T-cell (primary cell): ENCODE results near the gene PPIL1. TPM values are rescaled to one million over a fixed set of nuclear protein-coding genes. Genes with fewer than 3 reads are reported as not detected.

Experiments
- ATAC-seq, 4 experiments: fragments of 200-7000 bp in 3 of 4; fragments of 150-1000 bp in 1 of 4; cut with Tn5 transposase; replicated peaks in 1 of 4; 1 replicate in 3 of 4; 2 replicates in 1 of 4; pipeline ENCODE4 v1.10.0; 2021; ENCODE audit warnings: moderate library complexity in 3 of 4, mild to moderate bottlenecking in 2 of 4, moderate number of reproducible peaks in 1 of 4
- CTCF ChIA-PET, 2 donors: fragments of 300-600 bp; sonication (Branson Sonifier 250); formaldehyde crosslinking; loops; one replicate each; lab custom pipeline; 2022; ENCODE audit warnings: antibody characterized with exemption in 2 of 2; lab: Charles Lee
- POLR2A ChIA-PET, 2 donors: fragments of 300-600 bp; sonication (Branson Sonifier 250); formaldehyde crosslinking; loops; one replicate each; lab custom pipeline; 2022; ENCODE audit warnings: antibody characterized with exemption in 2 of 2; lab: Charles Lee
- DNase-seq, 35 experiments: peaks; one replicate each; pipeline versions ENCODE4 v3.0.0 to v3.0.0-alpha.2; 2013 to 2023
- H3K27ac ChIP-seq: one replicate; pipeline ENCODE4 v1.5.1; 2013; ENCODE audit warnings: low read length
- H3K27me3 ChIP-seq, 2 experiments: replicated peaks in 1 of 2; 1 replicate in 1 of 2; 2 replicates in 1 of 2; pipeline versions ENCODE4 v1.6.1 to v1.7.0; 2013; ENCODE audit warnings: low read length in 1 of 2, mixed read lengths in 1 of 2; ENCODE audit not compliant: control insufficient read depth in 2 of 2, insufficient read depth in 2 of 2; ENCODE audit errors: extremely low read depth in 1 of 2
- H3K36me3 ChIP-seq, 2 donors: 1 replicate in 1 of 2; 2 replicates in 1 of 2; pipeline versions ENCODE4 v1.6.1 to v1.7.0; 2013; ENCODE audit warnings: low read length in 1 of 2; ENCODE audit not compliant: control insufficient read depth in 2 of 2, insufficient read depth in 1 of 2; ENCODE audit errors: extremely low read depth in 1 of 2
- H3K4me1 ChIP-seq, 2 experiments: 1 replicate in 1 of 2; 2 replicates in 1 of 2; pipeline versions ENCODE4 v1.6.1 to v1.7.0; 2013; ENCODE audit warnings: low read length in 2 of 2, mixed read lengths in 1 of 2; ENCODE audit not compliant: insufficient read depth in 2 of 2, control insufficient read depth in 1 of 2; ENCODE audit errors: extremely low read depth in 1 of 2
- H3K4me3 ChIP-seq, 2 donors: 1 replicate in 1 of 2; 2 replicates in 1 of 2; pipeline versions ENCODE4 v1.5.1 to v1.7.0; 2013; ENCODE audit warnings: mild to moderate bottlenecking in 2 of 2, low read length in 1 of 2, moderate library complexity in 1 of 2; ENCODE audit not compliant: control insufficient read depth in 1 of 2; ENCODE audit errors: extremely low read depth in 1 of 2
- H3K9me3 ChIP-seq: 2 replicates; pipeline ENCODE4 v1.7.0; 2013
- H3K27ac Mint-ChIP-seq, 2 donors: one replicate each; pipeline ENCODE4 v1.8.0; 2020 to 2021; ENCODE audit warnings: mild to moderate bottlenecking in 2 of 2, mixed read lengths in 2 of 2
- H3K27me3 Mint-ChIP-seq, 2 donors: one replicate each; pipeline ENCODE4 v1.8.0; 2021 to 2022; ENCODE audit warnings: mixed read lengths in 2 of 2
- H3K36me3 Mint-ChIP-seq: one replicate; pipeline ENCODE4 v1.8.0; 2021; ENCODE audit warnings: mixed read lengths
- H3K4me1 Mint-ChIP-seq, 3 donors: one replicate each; pipeline ENCODE4 v1.8.0; 2020 to 2022; ENCODE audit warnings: mixed read lengths in 3 of 3, mild to moderate bottlenecking in 1 of 3
- H3K4me3 Mint-ChIP-seq, 3 donors: one replicate each; pipeline ENCODE4 v1.8.0; 2020 to 2022; ENCODE audit warnings: mild to moderate bottlenecking in 3 of 3, mixed read lengths in 3 of 3, moderate library complexity in 3 of 3
- H3K9me3 Mint-ChIP-seq, 3 donors: one replicate each; pipeline ENCODE4 v1.8.0; 2020 to 2022; ENCODE audit warnings: mixed read lengths in 3 of 3
- WGBS: methylation state at CpG from one replicate; pipeline ENCODE4 v1.1.5; 2013; ENCODE audit warnings: missing lambda C conversion rate; ENCODE audit not compliant: insufficient coverage; 5-methylcytosine and 5-hydroxymethylcytosine counted together
- total RNA-seq, 35 experiments: library from RNA in 6 of 35; stranded (reverse) in 6 of 35; fragments of 120-200 nt in 1 of 35; gene quantifications; one replicate each; pipeline versions ENCODE4 v1.2.1 to v1.2.4 and lab custom pipeline; 2013 to 2026

PPIL1 gene
- total RNA-seq, 5 donors from 2014 or later (not counting 1 experiment from before 2014, with no cell fraction given), result 5.0 to 14.4 (median 10.6) TPM

GRCh38 chr6:36871686-36872085 is 2.9 kb downstream of the PPIL1 start:
- Histone ChIP-seq H3K4me1 (peaks cover 13 to 14% of the 10 kb centered on the region in 2 experiments), H3K9me3 (no peaks in the 10 kb centered on the region), H3K4me3 (no peak overlapping the region), H3K36me3 (peaks cover 3 to 32% of the 10 kb centered on the region in 2 donors), H3K27me3 (no peaks in the 10 kb centered on the region), H3K27ac (no peak overlapping the region)
- H3K9me3 Mint-ChIP-seq, result no peaks in the 10 kb centered on the region
- H3K4me1 Mint-ChIP-seq, result peaks cover 58 to 69% (median 68%) of the 10 kb centered on the region in 3 donors
- H3K4me3 Mint-ChIP-seq, result no peak overlapping the region
- DNase-seq (no peak), ATAC-seq (no peak)
- H3K27ac Mint-ChIP-seq, result no peak overlapping the region
- ChIA-PET CTCF (interaction anchor here in 1 of 2 donors (0.7 kb wide), 1 partner anchor 423 kb away, joined by 3 read pairs; no protein-coding TSS in a partner anchor), POLR2A (no interaction called here)
- peaks cover 31% of the 10 kb centered on the region for H3K36me3 Mint-ChIP-seq
- 100% methylated on average over 2 of the region's 3 CpGs for WGBS
- H3K27me3 Mint-ChIP-seq, result no peaks in the 10 kb centered on the region

GRCh38 chr6:36867471-36868224 is 7.0 kb downstream of the PPIL1 start:
- 79% methylated on average over 2 of the region's 4 CpGs for WGBS
- CTCF ChIA-PET, result no interaction called here
- ATAC-seq, result no peak
- no peaks in the 10 kb centered on the region for H3K27me3 Mint-ChIP-seq
- Histone ChIP-seq H3K27ac (no peak overlapping the region), H3K4me1 (peaks cover 6 to 14% of the 10 kb centered on the region in 2 experiments), H3K4me3 (no peak overlapping the region), H3K27me3 (no peaks in the 10 kb centered on the region), H3K36me3 (peaks cover 3 to 67% of the 10 kb centered on the region in 2 donors), H3K9me3 (no peaks in the 10 kb centered on the region)
- no peak overlapping the region for H3K27ac Mint-ChIP-seq
- peaks cover 66% of the 10 kb centered on the region for H3K36me3 Mint-ChIP-seq
- POLR2A ChIA-PET, result interaction anchor here (0.5 to 0.6 kb wide), 3 partner anchors 187 to 408 kb away, joined by 3 to 6 read pairs (median 3); no protein-coding TSS in a partner anchor
- H3K9me3 Mint-ChIP-seq, result no peaks in the 10 kb centered on the region
- H3K4me1 Mint-ChIP-seq, result peaks cover 61 to 71% (median 63%) of the 10 kb centered on the region in 3 donors
- no peak for DNase-seq
- peak overlapping the region in 1 of 3 donors; percentile 19 for H3K4me3 Mint-ChIP-seq

GRCh38 chr6:36865835-36866234 is 8.8 kb downstream of the PPIL1 start:
- no peak for DNase-seq
- CTCF ChIA-PET, result no interaction called here
- Histone ChIP-seq H3K27me3 (no peaks in the 10 kb centered on the region), H3K4me3 (no peak overlapping the region), H3K4me1 (peaks cover 6 to 14% of the 10 kb centered on the region in 2 experiments), H3K9me3 (no peaks in the 10 kb centered on the region), H3K27ac (no peak overlapping the region), H3K36me3 (peaks cover 0 to 69% of the 10 kb centered on the region in 2 donors)
- peaks cover 54 to 62% (median 55%) of the 10 kb centered on the region in 3 donors for H3K4me1 Mint-ChIP-seq
- H3K27me3 Mint-ChIP-seq, result no peaks in the 10 kb centered on the region
- POLR2A ChIA-PET, result no interaction called here
- H3K9me3 Mint-ChIP-seq, result no peaks in the 10 kb centered on the region
- no CpG with 5 or more reads among the region's 2 CpGs for WGBS
- ATAC-seq, result peak; percentile 38 to 61 (median 50)
- H3K27ac Mint-ChIP-seq, result peak overlapping the region in 1 of 2 donors; percentile 50
- H3K4me3 Mint-ChIP-seq, result no peak overlapping the region
- H3K36me3 Mint-ChIP-seq, result peaks cover 64% of the 10 kb centered on the region

GRCh38 chr6:36863670-36864540 is 10.7 kb downstream of the PPIL1 start:
- WGBS, result 93% methylated on average over 12 of the region's 12 CpGs
- H3K4me1 Mint-ChIP-seq, result peaks cover 40 to 52% (median 46%) of the 10 kb centered on the region in 3 donors

GRCh38 chr6:36862848-36863382 is 11.7 kb downstream of the PPIL1 start:
- ATAC-seq, result no peak
- H3K4me1 ChIP-seq, result peaks cover 6 to 14% of the 10 kb centered on the region in 2 experiments
- no peaks in the 10 kb centered on the region for H3K9me3 Mint-ChIP-seq
- peaks cover 60% of the 10 kb centered on the region for H3K36me3 Mint-ChIP-seq
- H3K4me3 ChIP-seq, result no peak overlapping the region
- H3K27ac Mint-ChIP-seq, result no peak overlapping the region
- H3K27ac ChIP-seq, result no peak overlapping the region
- ChIA-PET POLR2A (no interaction called here), CTCF (interaction anchor here in 1 of 2 donors (0.9 kb wide), 1 partner anchor 10 kb away, joined by 3 read pairs; no protein-coding TSS in a partner anchor)
- no peak overlapping the region for H3K4me3 Mint-ChIP-seq
- 80% methylated on average over 2 of the region's 4 CpGs for WGBS
- H3K27me3 ChIP-seq, result no peaks in the 10 kb centered on the region
- H3K36me3 ChIP-seq, result peaks cover 2 to 50% of the 10 kb centered on the region in 2 donors
- H3K9me3 ChIP-seq, result no peaks in the 10 kb centered on the region
- H3K27me3 Mint-ChIP-seq, result no peaks in the 10 kb centered on the region
- peaks cover 34 to 46% (median 40%) of the 10 kb centered on the region in 3 donors for H3K4me1 Mint-ChIP-seq
- DNase-seq, result no peak

More at GRCh38 chr6:36863670-36864540, 10.7 kb downstream of the PPIL1 start:
- peaks cover 2 to 56% of the 10 kb centered on the region in 2 donors for H3K36me3 ChIP-seq
- H3K4me1 ChIP-seq, result peaks cover 6 to 14% of the 10 kb centered on the region in 2 experiments
- no peak overlapping the region for H3K27ac ChIP-seq
- H3K4me3 ChIP-seq, result no peak overlapping the region
- CTCF ChIA-PET, result interaction anchor here in 1 of 2 donors (0.7 kb wide), 1 partner anchor 10 kb away, joined by 3 read pairs; the partner anchor contains the start of gene PPIL1
- no peak overlapping the region for H3K4me3 Mint-ChIP-seq
- no peak for ATAC-seq
- peaks cover 61% of the 10 kb centered on the region for H3K36me3 Mint-ChIP-seq
- H3K9me3 ChIP-seq, result no peaks in the 10 kb centered on the region
- no peak for DNase-seq
- H3K27me3 ChIP-seq, result no peaks in the 10 kb centered on the region
- no peaks in the 10 kb centered on the region for H3K9me3 Mint-ChIP-seq
- H3K27me3 Mint-ChIP-seq, result no peaks in the 10 kb centered on the region
- POLR2A ChIA-PET, result interaction anchor here in 1 of 2 donors (0.6 kb wide), 1 partner anchor 561 kb away, joined by 3 read pairs; no protein-coding TSS in a partner anchor
- H3K27ac Mint-ChIP-seq, result no peak overlapping the region
